ENCODE measurements around the gene GTF2A1.

DNA sequence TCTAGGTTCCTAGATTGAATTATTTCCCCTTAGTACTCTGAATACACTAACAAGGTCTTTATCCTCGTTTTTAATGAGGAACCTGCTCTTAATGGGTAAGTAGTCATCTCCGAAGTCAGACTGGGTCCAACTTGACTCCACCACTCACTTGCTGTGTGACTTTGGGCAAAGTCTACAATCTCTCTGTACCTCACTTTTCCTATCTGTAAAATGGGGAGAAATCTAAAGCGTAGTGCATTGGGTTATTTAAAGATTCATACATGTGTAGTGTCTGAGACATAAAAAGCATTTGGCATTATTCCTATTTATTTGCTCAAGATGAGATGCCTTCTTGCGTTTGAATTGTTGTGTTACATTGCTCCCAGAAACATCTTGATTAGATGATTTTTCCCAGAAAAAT lies 51.5 kb downstream of the GTF2A1 start:
- TF ChIP-seq, protein P1, sequence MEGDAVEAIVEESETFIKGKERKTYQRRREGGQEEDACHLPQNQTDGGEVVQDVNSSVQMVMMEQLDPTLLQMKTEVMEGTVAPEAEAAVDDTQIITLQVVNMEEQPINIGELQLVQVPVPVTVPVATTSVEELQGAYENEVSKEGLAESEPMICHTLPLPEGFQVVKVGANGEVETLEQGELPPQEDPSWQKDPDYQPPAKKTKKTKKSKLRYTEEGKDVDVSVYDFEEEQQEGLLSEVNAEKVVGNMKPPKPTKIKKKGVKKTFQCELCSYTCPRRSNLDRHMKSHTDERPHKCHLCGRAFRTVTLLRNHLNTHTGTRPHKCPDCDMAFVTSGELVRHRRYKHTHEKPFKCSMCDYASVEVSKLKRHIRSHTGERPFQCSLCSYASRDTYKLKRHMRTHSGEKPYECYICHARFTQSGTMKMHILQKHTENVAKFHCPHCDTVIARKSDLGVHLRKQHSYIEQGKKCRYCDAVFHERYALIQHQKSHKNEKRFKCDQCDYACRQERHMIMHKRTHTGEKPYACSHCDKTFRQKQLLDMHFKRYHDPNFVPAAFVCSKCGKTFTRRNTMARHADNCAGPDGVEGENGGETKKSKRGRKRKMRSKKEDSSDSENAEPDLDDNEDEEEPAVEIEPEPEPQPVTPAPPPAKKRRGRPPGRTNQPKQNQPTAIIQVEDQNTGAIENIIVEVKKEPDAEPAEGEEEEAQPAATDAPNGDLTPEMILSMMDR (IDR thresholded peaks at IDR 0.05) = no peak
- TF ChIP-seq NRF1 (IDR thresholded peaks at IDR 0.05; ENCODE audit: low read depth, low read length) = no peak
- no peak for TF ChIP-seq EZH2phosphoT487 (IDR thresholded peaks at IDR 0.05; ENCODE audit: borderline replicate concordance, low read depth)
- no peak for TF ChIP-seq TEAD4 (IDR thresholded peaks at IDR 0.05; ENCODE audit: borderline replicate concordance, insufficient read depth)
- no peak for TF ChIP-seq RXRA (IDR thresholded peaks at IDR 0.05; ENCODE audit: borderline replicate concordance, low read depth)
- TF ChIP-seq NFIC (IDR thresholded peaks at IDR 0.05; ENCODE audit: borderline replicate concordance) = no peak
- TF ChIP-seq, protein P2, sequence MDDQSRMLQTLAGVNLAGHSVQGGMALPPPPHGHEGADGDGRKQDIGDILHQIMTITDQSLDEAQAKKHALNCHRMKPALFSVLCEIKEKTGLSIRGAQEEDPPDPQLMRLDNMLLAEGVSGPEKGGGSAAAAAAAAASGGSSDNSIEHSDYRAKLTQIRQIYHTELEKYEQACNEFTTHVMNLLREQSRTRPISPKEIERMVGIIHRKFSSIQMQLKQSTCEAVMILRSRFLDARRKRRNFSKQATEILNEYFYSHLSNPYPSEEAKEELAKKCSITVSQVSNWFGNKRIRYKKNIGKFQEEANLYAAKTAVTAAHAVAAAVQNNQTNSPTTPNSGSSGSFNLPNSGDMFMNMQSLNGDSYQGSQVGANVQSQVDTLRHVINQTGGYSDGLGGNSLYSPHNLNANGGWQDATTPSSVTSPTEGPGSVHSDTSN (IDR thresholded peaks at IDR 0.05) = no peak
- no peak for TF ChIP-seq YY1 (IDR thresholded peaks at IDR 0.05; ENCODE audit: low read depth)
- TF ChIP-seq RFX5 (IDR thresholded peaks at IDR 0.05; ENCODE audit: low read length) = no peak
- no peak for TF ChIP-seq MXI1 (IDR thresholded peaks at IDR 0.05; ENCODE audit: low read depth, low read length)
- TF ChIP-seq MEF2A (IDR thresholded peaks at IDR 0.05; ENCODE audit: borderline replicate concordance, low read depth) = no peak

Measured in SK-N-SH (cell line).